Measurements from ENCODE around the gene CCDC63.

CCDC63 gene

GRCh38 chr12:110920324-110920910, 73.6 kb downstream of the CCDC63 start, which contains the start of gene MYL2:
Gene MYL2 (minus strand): TSS chr12:110920579. CDS start chr12:110920529, 50 bp downstream.
- DNase-seq (ENCODE audit: low read depth in 1 of 2, low spot score in 1 of 2) = no peak

GRCh38 chr12:110921262-110921661, 74.5 kb downstream of the CCDC63 start:
- DNase-seq (ENCODE audit: low read depth in 1 of 2, low spot score in 1 of 2) = no peak

GRCh38 chr12:110922652-110923051, 75.9 kb downstream of the CCDC63 start:
- no peak for DNase-seq (ENCODE audit: low read depth in 1 of 2, low spot score in 1 of 2)

GRCh38 chr12:110923192-110923591, 76.4 kb downstream of the CCDC63 start:
- DNase-seq (ENCODE audit: low read depth in 1 of 2, low spot score in 1 of 2) = no peak

- no peak for DNase-seq (ENCODE audit: low read depth in 1 of 2, low spot score in 1 of 2)
Measured at GRCh38 chr12:110923692-110924334, 77.0 kb downstream of the CCDC63 start.

- no peak for DNase-seq (ENCODE audit: low read depth in 1 of 2, low spot score in 1 of 2)
Measured at GRCh38 chr12:110927546-110927945, 80.8 kb downstream of the CCDC63 start.

- no peak for DNase-seq (ENCODE audit: low read depth in 1 of 2, low spot score in 1 of 2)
Measured at GRCh38 chr12:110928700-110929099, 81.9 kb downstream of the CCDC63 start.

- no peak for DNase-seq (ENCODE audit: low read depth in 1 of 2, low spot score in 1 of 2)
Measured at GRCh38 chr12:110929818-110930217, 83.0 kb downstream of the CCDC63 start.

- no peak for DNase-seq (ENCODE audit: low read depth in 1 of 2, low spot score in 1 of 2)
Measured at GRCh38 chr12:110930348-110931314, 83.8 kb downstream of the CCDC63 start.

- DNase-seq (ENCODE audit: low read depth in 1 of 2, low spot score in 1 of 2) = no peak
Measured at GRCh38 chr12:110931315-110931728, 84.5 kb downstream of the CCDC63 start.

- DNase-seq (ENCODE audit: low read depth in 1 of 2, low spot score in 1 of 2) = no peak
Measured at GRCh38 chr12:110932046-110932445, 85.3 kb downstream of the CCDC63 start.

- DNase-seq (ENCODE audit: low read depth in 1 of 2, low spot score in 1 of 2) = no peak
Measured at GRCh38 chr12:110933326-110933974, 86.7 kb downstream of the CCDC63 start.

- DNase-seq (ENCODE audit: low read depth in 1 of 2, low spot score in 1 of 2) = no peak
Measured at GRCh38 chr12:110934093-110934852, 87.5 kb downstream of the CCDC63 start.

GRCh38 chr12:110935588-110935987, 88.8 kb downstream of the CCDC63 start:
- DNase-seq (ENCODE audit: low read depth in 1 of 2, low spot score in 1 of 2) = no peak

GRCh38 chr12:110936367-110937103, 89.7 kb downstream of the CCDC63 start:
- no peak for DNase-seq (ENCODE audit: low read depth in 1 of 2, low spot score in 1 of 2)

GRCh38 chr12:110937104-110937641, 90.4 kb downstream of the CCDC63 start:
- peak; percentile 27 to 50 for DNase-seq (ENCODE audit: low read depth in 1 of 2, low spot score in 1 of 2)

- DNase-seq (ENCODE audit: low read depth in 1 of 2, low spot score in 1 of 2) = no peak
Measured at GRCh38 chr12:110940296-110940695, 93.5 kb downstream of the CCDC63 start.

GRCh38 chr12:110940933-110941332, 94.1 kb downstream of the CCDC63 start:
- DNase-seq (ENCODE audit: low read depth in 1 of 2, low spot score in 1 of 2) = no peak

- DNase-seq (ENCODE audit: low read depth in 1 of 2, low spot score in 1 of 2) = no peak
Measured at GRCh38 chr12:110941391-110941790, 94.6 kb downstream of the CCDC63 start.

- no peak for DNase-seq (ENCODE audit: low read depth in 1 of 2, low spot score in 1 of 2)
Measured at GRCh38 chr12:110943373-110943772, 96.6 kb downstream of the CCDC63 start.

Data from stimulated activated CD4-positive, alpha-beta T cell treated with anti-CD3 and anti-CD28 coated beads, Interleukin-15, amount 100 ng/mL, for 1 hour (primary cell).